Measurements from ENCODE around the gene NPC1.

Gene NPC1

GRCh38 chr18:23538870-23539269, 47.4 kb downstream of the NPC1 start:
- DNase-seq (no peak), ATAC-seq (no peak)
- H3K27me3 Mint-ChIP-seq = no peaks in the 10 kb centered on the region
- H3K36me3 Mint-ChIP-seq (ENCODE audit: low read depth) = peaks cover 52% of the 10 kb centered on the region
- H3K4me3 Mint-ChIP-seq = no peak overlapping the region
- H3K4me1 Mint-ChIP-seq = peaks cover 28% of the 10 kb centered on the region
- no peak overlapping the region for H3K27ac Mint-ChIP-seq
- H3K9me3 Mint-ChIP-seq = no peaks in the 10 kb centered on the region

DNA sequence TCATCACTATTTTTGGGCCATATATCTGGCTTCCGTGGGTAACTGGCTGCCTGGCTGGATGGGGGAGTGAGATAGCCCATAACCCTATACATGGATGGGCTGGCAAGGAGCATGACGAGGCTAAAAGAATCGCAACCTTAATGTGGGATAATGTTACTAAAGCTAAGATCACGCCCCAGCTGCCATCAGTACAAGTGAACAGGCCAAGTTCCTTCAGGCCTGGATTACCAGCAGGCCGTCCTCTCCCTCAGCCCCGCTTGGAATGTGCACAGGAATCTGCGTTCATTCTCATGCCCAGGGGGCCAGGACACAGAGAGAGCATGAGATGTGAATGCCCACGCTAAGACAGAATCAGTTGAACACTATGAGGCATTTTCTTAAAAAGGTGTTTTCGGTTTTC, 48.3 kb downstream of the NPC1 start:
- H3K4me1 Mint-ChIP-seq = peaks cover 28% of the 10 kb centered on the region
- no peak for DNase-seq
- H3K27me3 Mint-ChIP-seq = no peaks in the 10 kb centered on the region
- H3K27ac Mint-ChIP-seq = no peak overlapping the region
- no peaks in the 10 kb centered on the region for H3K9me3 Mint-ChIP-seq
- no peak for ATAC-seq
- no peak overlapping the region for H3K4me3 Mint-ChIP-seq
- H3K36me3 Mint-ChIP-seq (ENCODE audit: low read depth) = peaks cover 51% of the 10 kb centered on the region

DNA sequence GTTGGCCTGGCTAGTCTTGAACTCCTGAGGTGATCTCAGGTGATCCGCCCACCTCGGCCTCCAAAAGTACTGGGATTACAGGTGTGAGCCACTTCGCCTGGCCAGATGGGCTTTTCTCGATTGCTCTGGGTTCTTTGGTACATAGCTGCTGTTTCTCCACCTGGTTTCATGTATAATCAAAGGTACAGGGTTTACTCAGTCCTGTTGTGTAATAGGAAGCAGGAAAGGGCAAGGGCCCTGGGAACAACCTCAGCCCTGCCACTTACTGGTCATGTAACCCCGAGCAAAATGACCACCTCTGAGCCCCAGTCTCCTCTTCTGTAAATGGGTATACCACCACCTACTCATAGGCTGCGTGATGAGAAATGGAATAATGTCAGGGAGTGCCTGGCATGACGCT, 49.0 kb downstream of the NPC1 start:
- DNase-seq (no peak), ATAC-seq (no peak)
- Mint-ChIP-seq H3K9me3 (no peaks in the 10 kb centered on the region), H3K27ac (no peak overlapping the region), H3K4me1 (peaks cover 25% of the 10 kb centered on the region), H3K36me3 (ENCODE audit: low read depth) (peaks cover 56% of the 10 kb centered on the region), H3K27me3 (no peaks in the 10 kb centered on the region), H3K4me3 (no peak overlapping the region)

- no peak overlapping the region for H3K27ac Mint-ChIP-seq
- H3K36me3 Mint-ChIP-seq (ENCODE audit: low read depth) = peaks cover 62% of the 10 kb centered on the region
Observed at GRCh38 chr18:23536204-23536603, 50.1 kb downstream of the NPC1 start.

DNA sequence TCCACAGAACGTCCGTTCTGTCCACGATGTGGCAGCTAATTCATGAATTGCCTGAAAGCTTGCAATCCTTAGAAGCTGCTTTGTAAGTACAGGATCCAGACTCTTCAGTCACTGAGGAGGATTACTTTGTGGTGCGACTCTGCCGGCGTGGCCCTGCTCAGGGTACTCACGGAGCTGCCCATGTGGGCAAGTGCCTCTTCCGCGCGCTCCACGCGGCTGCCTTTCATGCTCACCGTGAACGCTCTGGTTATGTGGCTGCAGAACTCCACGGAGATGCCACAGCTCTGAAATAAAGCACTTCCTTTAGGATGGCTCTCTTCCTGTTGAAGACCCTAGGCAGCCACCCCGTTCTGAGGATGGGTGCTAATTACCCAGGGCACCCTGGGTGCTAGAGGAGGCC, 52.0 kb downstream of the NPC1 start:
- no peak overlapping the region for H3K4me3 Mint-ChIP-seq
- H3K9me3 Mint-ChIP-seq = no peaks in the 10 kb centered on the region
- DNase-seq (no peak), ATAC-seq (no peak)
- H3K27ac Mint-ChIP-seq = no peak overlapping the region
- peaks cover 64% of the 10 kb centered on the region for H3K36me3 Mint-ChIP-seq (ENCODE audit: low read depth)
- no peaks in the 10 kb centered on the region for H3K27me3 Mint-ChIP-seq
- peaks cover 11% of the 10 kb centered on the region for H3K4me1 Mint-ChIP-seq

More at GRCh38 chr18:23536204-23536603, 50.1 kb downstream of the NPC1 start:
- Mint-ChIP-seq H3K9me3 (no peaks in the 10 kb centered on the region), H3K27me3 (no peaks in the 10 kb centered on the region), H3K4me1 (peaks cover 16% of the 10 kb centered on the region), H3K4me3 (no peak overlapping the region)
- no peak for DNase-seq
- ATAC-seq = no peak

DNA sequence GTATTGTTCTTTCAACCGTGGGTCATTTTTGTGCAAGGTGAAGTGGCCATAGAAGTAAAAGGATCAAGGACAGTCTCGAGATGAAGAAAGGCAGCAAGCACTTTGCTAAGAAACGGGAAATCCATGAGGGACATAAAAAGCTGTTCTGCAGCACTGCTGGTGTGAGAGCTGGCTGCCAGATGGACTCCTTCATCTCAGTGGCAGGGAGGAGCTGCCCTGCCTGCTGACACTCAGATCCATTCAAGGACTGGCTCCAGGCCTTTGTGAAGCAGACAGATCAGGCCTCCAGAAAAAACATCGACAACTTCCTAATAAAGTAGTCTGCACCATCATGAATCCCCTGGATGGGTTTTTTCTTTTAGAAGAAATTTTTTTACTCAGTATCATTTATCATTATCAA, 53.5 kb downstream of the NPC1 start:
- Mint-ChIP-seq H3K27ac (no peak overlapping the region), H3K27me3 (no peaks in the 10 kb centered on the region), H3K4me3 (no peak overlapping the region)

DNA sequence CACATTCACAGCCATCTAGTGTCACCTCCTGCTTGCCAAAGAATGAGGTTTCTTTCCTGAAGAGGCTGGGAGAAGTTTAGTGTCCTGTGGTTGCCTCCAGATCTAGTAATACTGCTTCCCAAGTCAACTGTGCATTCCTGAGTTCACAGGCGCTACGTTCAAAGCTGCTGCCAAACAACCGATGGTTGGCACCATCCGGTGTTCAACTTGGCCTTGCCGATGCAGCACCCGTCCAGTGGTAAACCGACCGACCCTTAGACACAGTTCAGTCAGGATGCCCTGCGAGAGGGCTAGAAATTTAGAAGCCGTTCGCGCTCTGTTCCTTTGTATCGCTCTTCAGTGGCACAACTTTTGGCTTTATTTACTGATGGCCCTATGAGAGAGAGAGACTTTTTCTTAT, 54.4 kb downstream of the NPC1 start:
- no peaks in the 10 kb centered on the region for H3K9me3 Mint-ChIP-seq
- ATAC-seq (no peak), DNase-seq (no peak)
- H3K27me3 Mint-ChIP-seq = no peaks in the 10 kb centered on the region
- no peak overlapping the region for H3K4me3 Mint-ChIP-seq
- peaks cover 16% of the 10 kb centered on the region for H3K4me1 Mint-ChIP-seq
- H3K27ac Mint-ChIP-seq = no peak overlapping the region
- H3K36me3 Mint-ChIP-seq (ENCODE audit: low read depth) = peaks cover 62% of the 10 kb centered on the region

More for the DNA sequence above, 53.5 kb downstream of the NPC1 start:
- ATAC-seq (no peak), DNase-seq (no peak)
- Mint-ChIP-seq H3K36me3 (ENCODE audit: low read depth) (peaks cover 62% of the 10 kb centered on the region), H3K4me1 (peaks cover 16% of the 10 kb centered on the region), H3K9me3 (no peaks in the 10 kb centered on the region)

- no peak for DNase-seq
- peaks cover 16% of the 10 kb centered on the region for H3K4me1 Mint-ChIP-seq
- no peaks in the 10 kb centered on the region for H3K27me3 Mint-ChIP-seq
- no peak for ATAC-seq
- H3K9me3 Mint-ChIP-seq = no peaks in the 10 kb centered on the region
- no peak overlapping the region for H3K4me3 Mint-ChIP-seq
- peaks cover 63% of the 10 kb centered on the region for H3K36me3 Mint-ChIP-seq (ENCODE audit: low read depth)
- peak overlapping the region; percentile 59 for H3K27ac Mint-ChIP-seq
Observed at GRCh38 chr18:23530195-23530594, 56.1 kb downstream of the NPC1 start.

DNA sequence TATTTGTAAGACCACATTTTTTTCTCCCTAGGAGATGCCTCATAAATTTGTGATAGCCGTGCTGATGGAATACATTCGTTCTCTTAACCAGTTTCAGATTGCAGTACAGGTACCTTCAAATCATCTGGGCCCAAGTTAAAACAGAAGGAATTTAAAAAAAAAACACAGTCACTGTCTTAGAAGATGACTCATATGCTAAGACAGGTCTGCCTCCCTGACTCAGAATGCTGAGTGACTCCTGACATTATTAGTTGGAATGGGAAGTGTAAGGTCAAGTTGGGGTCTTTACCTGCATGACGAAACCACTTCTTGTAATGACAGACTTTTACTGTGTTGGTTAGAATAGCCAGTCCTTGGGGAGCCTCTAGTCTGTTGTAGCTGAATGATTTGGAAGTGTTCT, 56.7 kb downstream of the NPC1 start:
- Mint-ChIP-seq H3K27ac (peak overlapping the region; percentile 59), H3K4me3 (no peak overlapping the region), H3K9me3 (no peaks in the 10 kb centered on the region), H3K4me1 (peaks cover 16% of the 10 kb centered on the region), H3K36me3 (ENCODE audit: low read depth) (peaks cover 61% of the 10 kb centered on the region), H3K27me3 (no peaks in the 10 kb centered on the region)
- ATAC-seq (peak; percentile 90), DNase-seq (no peak)

DNA sequence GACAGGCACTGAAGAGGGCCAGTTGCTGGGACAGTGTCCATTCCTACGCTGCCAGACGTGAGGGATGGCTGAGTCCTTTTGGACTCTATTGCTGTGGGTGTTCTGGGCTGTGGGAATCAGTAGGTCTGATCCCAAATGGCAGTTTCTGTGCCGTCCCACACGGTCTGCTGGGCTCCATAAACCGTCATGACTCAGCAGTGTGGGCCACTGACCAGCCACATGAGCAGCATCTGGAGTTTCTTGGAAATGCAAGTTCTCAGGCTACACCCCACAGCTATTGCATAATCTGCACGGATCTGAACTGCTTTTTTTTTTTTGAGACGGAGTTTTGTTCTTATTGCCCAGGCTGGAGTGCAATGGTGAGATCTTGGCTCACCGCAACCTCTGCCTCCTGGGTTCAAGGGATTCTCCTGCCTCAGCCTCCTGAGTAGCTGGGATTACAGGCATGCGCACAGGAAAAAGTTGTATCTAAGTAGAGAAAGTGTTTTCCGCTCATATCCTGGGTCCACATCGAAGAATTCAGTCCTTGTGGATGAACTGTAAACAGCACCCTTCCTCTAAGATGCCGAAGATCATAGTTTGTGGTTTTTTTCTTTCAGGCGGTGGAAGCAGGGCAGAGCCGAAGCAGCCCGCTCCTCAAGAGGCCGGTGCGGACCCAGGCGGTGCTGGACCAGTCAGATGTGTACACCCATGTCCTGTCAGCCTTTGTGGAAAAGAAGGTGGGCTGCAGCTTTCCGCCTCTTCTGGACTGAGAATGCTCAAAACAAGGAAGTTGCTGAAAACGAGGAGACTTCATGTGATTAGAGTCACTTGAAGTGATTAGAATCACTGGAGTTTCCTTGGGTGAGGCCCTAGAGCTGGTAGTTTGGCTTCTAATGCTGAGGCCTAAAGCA, 57.5 kb downstream of the NPC1 start:
- no peak for DNase-seq
- Mint-ChIP-seq H3K4me3 (no peak overlapping the region), H3K36me3 (ENCODE audit: low read depth) (peaks cover 61% of the 10 kb centered on the region), H3K4me1 (peaks cover 18% of the 10 kb centered on the region), H3K9me3 (no peaks in the 10 kb centered on the region), H3K27me3 (no peaks in the 10 kb centered on the region), H3K27ac (peak overlapping the region; percentile 59)
- no peak for ATAC-seq

DNA sequence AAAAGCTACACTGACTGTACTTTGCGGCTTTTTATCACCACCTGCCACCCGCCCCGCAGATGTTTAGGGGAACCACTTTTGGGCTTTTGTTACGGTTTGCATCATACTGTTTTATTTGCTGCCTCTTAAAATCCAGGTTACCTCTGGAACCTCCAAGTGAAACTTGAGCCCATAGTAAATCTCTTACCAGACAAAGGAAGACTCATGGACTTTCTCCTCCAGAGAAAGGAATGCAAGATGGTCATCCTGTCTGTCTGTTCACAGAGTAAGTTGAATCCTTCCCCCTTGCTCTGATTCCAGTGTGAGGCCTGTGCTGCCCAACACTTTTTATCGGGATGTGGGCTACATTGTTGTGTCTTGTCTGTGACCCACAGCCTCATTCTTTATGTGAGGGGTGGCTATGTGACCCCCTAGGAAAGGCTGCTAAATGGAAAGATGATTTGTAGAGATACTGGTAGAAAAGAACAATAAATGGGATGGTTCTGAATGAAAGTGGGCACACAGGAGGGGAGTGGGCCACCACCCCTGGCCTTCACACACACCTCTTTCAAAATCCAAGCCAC, 59.7 kb downstream of the NPC1 start:
- H3K27ac Mint-ChIP-seq = no peak overlapping the region
- no peaks in the 10 kb centered on the region for H3K27me3 Mint-ChIP-seq
- DNase-seq = no peak
- no peak for ATAC-seq
- no peak overlapping the region for H3K4me3 Mint-ChIP-seq
- no peaks in the 10 kb centered on the region for H3K9me3 Mint-ChIP-seq
- H3K4me1 Mint-ChIP-seq = peaks cover 24% of the 10 kb centered on the region
- peaks cover 60% of the 10 kb centered on the region for H3K36me3 Mint-ChIP-seq (ENCODE audit: low read depth)

DNA sequence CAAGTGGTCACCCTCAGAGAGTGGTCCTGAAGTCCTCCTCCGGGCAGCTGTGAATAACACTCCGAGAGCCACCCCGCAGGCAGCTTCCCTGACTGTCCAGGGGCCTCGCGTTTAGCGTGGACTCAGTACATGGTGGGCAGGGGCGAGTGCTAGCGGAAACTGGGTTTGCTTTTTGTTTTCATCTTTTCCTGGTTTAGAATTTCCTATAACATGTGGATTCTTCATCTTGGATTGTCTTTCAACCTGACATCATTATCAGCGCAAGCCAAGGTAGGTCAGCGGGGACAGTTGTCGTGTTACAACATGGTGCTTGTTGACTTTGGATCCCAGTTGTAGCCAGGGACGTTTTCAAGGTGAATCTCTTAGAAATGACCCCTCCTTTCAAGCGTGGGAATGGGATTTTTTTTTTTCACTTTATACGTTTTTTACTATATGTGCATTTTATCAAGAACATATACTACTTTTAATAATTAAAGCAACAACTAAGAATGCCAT, 62.0 kb downstream of the NPC1 start:
- Mint-ChIP-seq H3K27me3 (no peaks in the 10 kb centered on the region), H3K9me3 (no peaks in the 10 kb centered on the region), H3K36me3 (ENCODE audit: low read depth) (peaks cover 55% of the 10 kb centered on the region), H3K27ac (no peak overlapping the region), H3K4me3 (no peak overlapping the region), H3K4me1 (peaks cover 12% of the 10 kb centered on the region)
- no peak for ATAC-seq
- DNase-seq = no peak

- Mint-ChIP-seq H3K9me3 (no peaks in the 10 kb centered on the region), H3K4me1 (peaks cover 8% of the 10 kb centered on the region), H3K36me3 (ENCODE audit: low read depth) (peaks cover 52% of the 10 kb centered on the region), H3K4me3 (no peak overlapping the region), H3K27me3 (no peaks in the 10 kb centered on the region), H3K27ac (peak overlapping the region; percentile 26)
- ATAC-seq = no peak
- DNase-seq = no peak
Observed at GRCh38 chr18:23523429-23524212, 62.7 kb downstream of the NPC1 start.

DNA sequence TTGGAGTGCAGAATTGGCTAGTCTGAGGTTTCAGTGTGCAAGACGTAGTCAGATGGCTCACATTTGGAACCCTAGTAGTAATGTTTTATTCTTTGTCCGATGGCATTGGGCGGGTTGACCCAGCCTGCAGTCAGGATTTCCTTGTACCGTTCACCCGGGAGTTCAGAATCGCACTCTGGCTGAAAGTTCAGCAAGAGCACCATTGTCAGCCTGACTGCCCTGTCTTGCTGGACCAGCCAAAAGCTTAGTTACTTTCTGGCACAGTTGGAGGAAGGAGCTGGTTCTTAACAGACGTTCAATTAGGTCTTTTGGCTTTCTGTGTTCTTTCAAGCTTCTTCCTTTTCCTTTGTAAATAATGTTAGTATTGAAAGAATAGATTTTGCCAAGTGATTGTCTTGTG, 64.4 kb downstream of the NPC1 start:
- peaks cover 52% of the 10 kb centered on the region for H3K36me3 Mint-ChIP-seq (ENCODE audit: low read depth)
- no peak overlapping the region for H3K27ac Mint-ChIP-seq
- ATAC-seq = no peak
- no peaks in the 10 kb centered on the region for H3K27me3 Mint-ChIP-seq
- no peaks in the 10 kb centered on the region for H3K9me3 Mint-ChIP-seq
- H3K4me3 Mint-ChIP-seq = no peak overlapping the region
- peaks cover 8% of the 10 kb centered on the region for H3K4me1 Mint-ChIP-seq
- no peak for DNase-seq
